ENCODE measurements around the gene CYB561. TPM values are rescaled to one million over a fixed set of nuclear protein-coding genes. Genes with fewer than 3 reads are reported as not detected.

Gene CYB561
- total and polyA plus RNA-seq, 3 experiments from 2014 or later = 14.3 to 42.7 (median 16.6) TPM

DNA sequence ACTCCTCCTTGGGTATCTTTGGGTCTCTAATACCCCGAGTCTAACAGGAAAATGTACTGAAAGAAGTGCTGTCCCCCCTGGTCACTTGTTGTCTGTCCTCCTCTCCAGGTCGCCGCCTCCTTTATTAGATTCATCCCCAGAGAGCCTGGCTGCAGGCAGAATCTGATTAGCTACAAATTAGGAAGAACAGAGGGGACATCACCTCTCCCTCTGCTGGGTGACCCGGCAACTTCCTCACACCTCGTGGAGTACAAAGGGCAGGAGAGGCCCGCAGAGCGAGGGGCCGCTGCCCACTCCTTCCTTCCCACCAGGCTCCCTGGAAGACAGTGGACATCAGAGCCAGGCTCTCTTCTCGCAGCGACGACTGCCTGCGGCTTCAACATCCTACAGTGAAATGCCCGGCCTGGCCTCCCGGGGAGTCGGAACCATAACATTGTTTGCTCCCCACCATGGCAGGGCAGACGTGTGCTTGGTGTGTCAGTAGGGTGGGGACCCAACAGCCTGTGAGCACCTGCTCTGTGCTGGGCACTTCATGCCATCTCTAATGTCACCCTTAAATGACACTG is 5.3 kb downstream of the CYB561 start:
- Histone ChIP-seq H3K36me3 (ENCODE audit: insufficient read depth, low read length) (no peaks in the 10 kb centered on the region), H3K27me3 (ENCODE audit: insufficient read depth, low read length, poor library complexity, severe bottlenecking) (no peaks in the 10 kb centered on the region), H3K4me1 (ENCODE audit: insufficient read depth, low read length) (peaks cover 33% of the 10 kb centered on the region), H3K27ac (ENCODE audit: low read depth, low read length) (no peak overlapping the region), H3K9me3 (ENCODE audit: low read length) (no peaks in the 10 kb centered on the region), H3K4me3 (ENCODE audit: low read length) (no peak overlapping the region)
- no peak for DNase-seq
- CTCF ChIA-PET = interaction anchor here (1.0 to 7.3 kb wide), 6 partner anchors 13 to 170 kb away, joined by 3 to 52 read pairs (median 11); partner anchors contain the start of gene ACE
- Mint-ChIP-seq H3K4me3 (peak overlapping the region; percentile 29 to 85 (median 84)), H3K9me3 (peaks cover 0 to 2% (median 0%) of the 10 kb centered on the region in 5 donors), H3K27me3 (peaks cover 0 to 4% of the 10 kb centered on the region in 2 donors), H3K4me1 (peaks cover 35 to 81% (median 45%) of the 10 kb centered on the region in 3 donors), H3K36me3 (peaks cover 0 to 20% (median 3%) of the 10 kb centered on the region in 3 donors), H3K27ac (peak overlapping the region; percentile 91 to 100 (median 96))
- POLR2A ChIA-PET = interaction anchor here (0.5 to 3.1 kb wide), 3 partner anchors 12 to 1011 kb away, joined by 3 to 17 read pairs (median 4); partner anchors contain the start of gene MAP3K3

DNA sequence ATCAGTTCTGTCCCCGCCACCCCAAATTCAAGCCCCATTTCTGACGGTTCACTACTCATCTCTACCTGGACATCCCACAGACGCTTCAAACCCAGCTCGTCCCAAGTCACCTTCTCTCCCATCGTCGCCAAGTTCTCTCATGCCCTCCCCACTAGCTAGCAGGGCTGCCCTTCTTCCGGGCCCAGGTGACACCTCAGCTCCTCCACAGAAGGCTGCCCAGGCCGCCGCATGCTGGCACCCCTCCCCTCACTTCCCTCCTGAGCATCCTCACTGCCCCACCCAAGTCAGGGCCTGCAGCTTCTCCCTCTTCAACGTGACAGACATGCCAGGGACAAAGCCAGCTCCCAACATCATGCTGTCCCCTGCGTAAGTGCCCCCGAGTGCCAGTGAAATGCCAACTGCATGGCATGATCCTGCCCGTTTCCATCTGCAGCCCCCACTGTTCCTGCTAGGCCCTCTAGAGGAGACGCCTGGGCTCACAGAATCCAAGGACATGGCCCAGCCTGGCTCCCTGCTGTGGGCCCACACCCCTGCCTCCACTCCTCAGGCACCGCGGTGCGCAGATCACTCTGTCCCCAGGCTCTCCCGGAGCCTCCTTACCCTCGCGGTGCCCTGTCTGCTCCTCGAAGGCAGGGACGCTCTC is 5.9 kb downstream of the CYB561 start:
- Histone ChIP-seq H3K9me3 (ENCODE audit: low read length) (no peaks in the 10 kb centered on the region), H3K27ac (ENCODE audit: low read depth, low read length) (peak overlapping the region; percentile 66), H3K27me3 (ENCODE audit: insufficient read depth, low read length, poor library complexity, severe bottlenecking) (no peaks in the 10 kb centered on the region), H3K4me3 (ENCODE audit: low read length) (peak overlapping the region; percentile 26), H3K4me1 (ENCODE audit: insufficient read depth, low read length) (peaks cover 38% of the 10 kb centered on the region), H3K36me3 (ENCODE audit: insufficient read depth, low read length) (no peaks in the 10 kb centered on the region)
- peak in 3 of 5 donors; percentile 27 to 62 (median 39) for DNase-seq
- Mint-ChIP-seq H3K4me1 (peaks cover 39 to 82% (median 49%) of the 10 kb centered on the region in 3 donors), H3K27ac (peak overlapping the region; percentile 91 to 100 (median 96)), H3K9me3 (peaks cover 0 to 2% (median 0%) of the 10 kb centered on the region in 5 donors), H3K27me3 (peaks cover 0 to 2% of the 10 kb centered on the region in 2 donors), H3K4me3 (peak overlapping the region; percentile 77 to 85 (median 84)), H3K36me3 (peaks cover 0 to 24% (median 3%) of the 10 kb centered on the region in 3 donors)
- ChIA-PET CTCF (interaction anchor here (0.8 to 7.3 kb wide), 9 partner anchors 10 to 171 kb away, joined by 3 to 52 read pairs (median 5); partner anchors contain the start of gene ACE), POLR2A (interaction anchor here (0.6 to 3.1 kb wide), 7 partner anchors 9 to 1067 kb away, joined by 3 to 17 read pairs (median 3); partner anchors contain the start of genes CEP95 and DCAF7)

DNA sequence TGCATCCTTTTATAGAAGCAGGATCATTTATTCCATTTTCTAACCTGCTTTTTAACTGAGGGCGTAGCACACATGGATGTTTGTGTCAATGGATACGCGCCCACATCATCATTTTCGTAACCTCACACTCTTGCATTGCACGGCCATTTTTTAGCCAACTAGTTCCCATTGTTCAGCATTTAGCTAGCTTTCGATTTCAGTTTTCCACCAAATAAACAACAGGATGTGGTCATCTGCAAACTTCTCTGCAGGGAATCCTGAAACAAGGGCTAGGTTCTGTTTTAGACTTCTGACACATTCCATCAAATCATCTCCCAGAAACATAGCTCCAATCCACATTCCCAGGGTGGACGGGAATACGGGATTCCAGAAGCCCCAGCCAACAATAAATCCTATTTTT is 6.4 kb downstream of the CYB561 start:
- H3K9me3 ChIP-seq (ENCODE audit: low read length) = no peaks in the 10 kb centered on the region
- Mint-ChIP-seq H3K4me1 (peaks cover 39 to 82% (median 48%) of the 10 kb centered on the region in 3 donors), H3K4me3 (peak overlapping the region; percentile 77 to 85 (median 84)), H3K9me3 (peaks cover 0 to 2% (median 0%) of the 10 kb centered on the region in 5 donors), H3K27ac (peak overlapping the region; percentile 91 to 100 (median 96)), H3K27me3 (no peaks in the 10 kb centered on the region), H3K36me3 (peaks cover 3 to 28% (median 6%) of the 10 kb centered on the region in 3 donors)
- peak in 1 of 5 donors; percentile 56 for DNase-seq
- ChIA-PET CTCF (interaction anchor here (0.8 to 7.3 kb wide), 8 partner anchors 10 to 172 kb away, joined by 3 to 52 read pairs (median 5); partner anchors contain the start of gene ACE), POLR2A (interaction anchor here (0.6 to 3.1 kb wide), 7 partner anchors 8 to 1067 kb away, joined by 3 to 17 read pairs (median 3); partner anchors contain the start of genes CEP95 and DCAF7)
- H3K4me3 ChIP-seq (ENCODE audit: low read length) = peak overlapping the region; percentile 26
- no peaks in the 10 kb centered on the region for H3K36me3 ChIP-seq (ENCODE audit: insufficient read depth, low read length)
- peak overlapping the region; percentile 66 for H3K27ac ChIP-seq (ENCODE audit: low read depth, low read length)
- H3K4me1 ChIP-seq (ENCODE audit: insufficient read depth, low read length) = peaks cover 38% of the 10 kb centered on the region
- H3K27me3 ChIP-seq (ENCODE audit: insufficient read depth, low read length, poor library complexity, severe bottlenecking) = no peaks in the 10 kb centered on the region

DNA sequence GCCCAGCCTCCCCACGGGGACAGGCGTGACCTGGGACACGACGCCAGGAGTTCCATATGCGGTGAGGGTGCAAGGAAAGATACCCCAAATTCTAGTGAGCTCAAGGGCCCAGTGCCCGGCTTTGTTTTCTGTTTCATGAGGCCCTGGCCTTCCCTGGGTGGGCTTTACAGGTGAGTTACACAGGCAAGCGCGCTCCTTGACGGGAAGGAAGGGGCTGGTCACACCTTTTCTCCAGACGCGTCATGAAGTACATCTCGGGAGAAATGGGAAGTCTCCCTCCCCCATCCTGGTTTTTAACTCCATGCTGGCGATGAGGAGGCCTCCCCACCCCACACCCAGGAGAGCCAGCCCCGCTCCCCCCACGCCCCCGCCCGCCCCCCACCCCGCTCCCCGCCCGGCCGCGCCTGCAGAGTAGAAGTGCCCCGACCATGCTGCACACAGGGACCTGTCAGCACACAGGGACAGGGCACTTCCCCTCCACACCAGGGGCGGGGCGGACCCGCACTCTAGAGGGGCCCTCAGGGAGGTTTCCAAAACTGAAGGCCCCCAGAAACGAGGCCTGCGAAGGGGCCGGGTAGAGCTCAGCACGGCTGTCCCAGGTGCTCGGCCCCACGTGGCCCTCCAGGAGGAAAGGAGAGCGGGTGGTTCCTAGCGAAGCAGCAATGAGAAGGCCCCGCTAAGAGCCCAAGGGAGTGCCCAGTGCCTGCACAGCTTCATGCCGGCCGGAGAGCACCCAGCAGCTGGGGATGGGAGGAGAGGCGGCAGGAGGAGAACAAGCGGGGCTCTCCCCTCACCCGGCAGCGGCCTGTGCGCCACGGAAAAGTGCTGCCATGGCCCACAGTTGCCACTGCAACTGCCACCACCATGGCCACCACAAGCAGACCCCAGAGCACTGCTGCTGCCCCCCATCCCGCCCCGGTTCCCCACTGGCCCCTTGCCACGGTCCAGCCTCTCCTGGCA is 7.7 kb downstream of the CYB561 start:
- CTCF ChIA-PET = interaction anchor here (0.7 to 7.3 kb wide), 5 partner anchors 9 to 173 kb away, joined by 3 to 52 read pairs (median 4); no protein-coding TSS in a partner anchor
- Histone ChIP-seq H3K9me3 (ENCODE audit: low read length) (no peaks in the 10 kb centered on the region), H3K4me3 (ENCODE audit: low read length) (no peak overlapping the region), H3K36me3 (ENCODE audit: insufficient read depth, low read length) (no peaks in the 10 kb centered on the region), H3K27me3 (ENCODE audit: insufficient read depth, low read length, poor library complexity, severe bottlenecking) (no peaks in the 10 kb centered on the region), H3K4me1 (ENCODE audit: insufficient read depth, low read length) (peaks cover 49% of the 10 kb centered on the region), H3K27ac (ENCODE audit: low read depth, low read length) (no peak overlapping the region)
- H3K27ac Mint-ChIP-seq = peak overlapping the region in 7 of 8 donors; percentile 35 to 99 (median 95)
- no peak for DNase-seq
- H3K4me1 Mint-ChIP-seq = peaks cover 35 to 87% (median 50%) of the 10 kb centered on the region in 3 donors
- POLR2A ChIA-PET = interaction anchor here (1.0 to 3.1 kb wide), 2 partner anchors 9 to 10 kb away, joined by 3 to 17 read pairs; no protein-coding TSS in a partner anchor
- peaks cover 0 to 2% (median 0%) of the 10 kb centered on the region in 5 donors for H3K9me3 Mint-ChIP-seq
- no peaks in the 10 kb centered on the region for H3K27me3 Mint-ChIP-seq
- peak overlapping the region in 3 of 7 donors; percentile 19 to 61 (median 34) for H3K4me3 Mint-ChIP-seq
- H3K36me3 Mint-ChIP-seq = peaks cover 5 to 36% (median 7%) of the 10 kb centered on the region in 3 donors

DNA sequence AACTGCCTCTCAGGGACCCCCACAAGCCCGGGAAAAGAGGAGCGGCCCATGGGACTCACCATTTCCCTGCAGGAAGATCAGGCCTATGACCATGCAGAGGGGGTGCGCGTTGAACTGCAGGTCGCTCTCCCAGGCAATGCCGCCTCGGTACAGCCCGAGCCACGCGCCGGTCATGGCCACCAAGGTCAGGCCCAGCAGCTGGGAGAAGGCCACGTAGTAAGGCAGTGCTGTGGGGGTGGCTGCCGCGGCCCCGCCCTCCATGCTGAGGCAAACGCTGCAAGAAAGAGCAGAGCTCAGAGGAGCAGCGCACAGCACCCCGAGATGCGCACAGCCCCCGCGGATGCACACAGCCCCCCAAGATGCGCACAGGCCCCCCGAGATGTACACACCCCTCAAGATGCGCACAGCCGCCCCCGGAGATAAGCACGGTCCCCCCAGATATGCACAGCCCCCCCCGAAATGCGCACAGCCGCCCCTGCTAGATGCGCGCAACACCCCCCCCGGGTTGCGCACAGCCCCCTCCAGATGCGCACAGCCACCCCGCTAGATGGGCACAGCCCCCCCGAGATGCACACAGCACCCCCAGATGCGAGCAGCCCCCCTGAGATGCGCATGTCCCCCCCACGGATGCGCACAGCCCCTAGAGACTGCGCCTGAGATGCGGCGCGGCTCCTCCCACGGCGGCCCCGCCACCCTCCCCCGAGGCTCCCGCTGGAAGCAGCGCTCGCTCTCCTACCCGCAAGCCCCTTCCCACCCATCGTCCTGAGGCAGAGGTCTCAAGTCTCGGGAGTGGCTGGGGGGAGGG is 8.6 kb downstream of the CYB561 start:
- no peak overlapping the region for H3K4me3 ChIP-seq (ENCODE audit: low read length)
- POLR2A ChIA-PET = no interaction called here
- CTCF ChIA-PET = interaction anchor here (0.7 to 1.6 kb wide), 2 partner anchors 9 to 12 kb away, joined by 3 to 4 read pairs; no protein-coding TSS in a partner anchor
- H3K36me3 ChIP-seq (ENCODE audit: insufficient read depth, low read length) = no peaks in the 10 kb centered on the region
- peaks cover 49% of the 10 kb centered on the region for H3K4me1 ChIP-seq (ENCODE audit: insufficient read depth, low read length)
- Mint-ChIP-seq H3K4me1 (peaks cover 44 to 88% (median 51%) of the 10 kb centered on the region in 3 donors), H3K9me3 (peaks cover 0 to 2% (median 0%) of the 10 kb centered on the region in 5 donors), H3K27ac (peak overlapping the region in 6 of 8 donors; percentile 39 to 93 (median 74)), H3K36me3 (peaks cover 5 to 44% (median 9%) of the 10 kb centered on the region in 3 donors), H3K27me3 (no peaks in the 10 kb centered on the region), H3K4me3 (peak overlapping the region in 3 of 7 donors; percentile 19 to 59 (median 47))
- no peaks in the 10 kb centered on the region for H3K9me3 ChIP-seq (ENCODE audit: low read length)
- DNase-seq = no peak
- no peaks in the 10 kb centered on the region for H3K27me3 ChIP-seq (ENCODE audit: insufficient read depth, low read length, poor library complexity, severe bottlenecking)
- peak overlapping the region; percentile 59 for H3K27ac ChIP-seq (ENCODE audit: low read depth, low read length)

DNA sequence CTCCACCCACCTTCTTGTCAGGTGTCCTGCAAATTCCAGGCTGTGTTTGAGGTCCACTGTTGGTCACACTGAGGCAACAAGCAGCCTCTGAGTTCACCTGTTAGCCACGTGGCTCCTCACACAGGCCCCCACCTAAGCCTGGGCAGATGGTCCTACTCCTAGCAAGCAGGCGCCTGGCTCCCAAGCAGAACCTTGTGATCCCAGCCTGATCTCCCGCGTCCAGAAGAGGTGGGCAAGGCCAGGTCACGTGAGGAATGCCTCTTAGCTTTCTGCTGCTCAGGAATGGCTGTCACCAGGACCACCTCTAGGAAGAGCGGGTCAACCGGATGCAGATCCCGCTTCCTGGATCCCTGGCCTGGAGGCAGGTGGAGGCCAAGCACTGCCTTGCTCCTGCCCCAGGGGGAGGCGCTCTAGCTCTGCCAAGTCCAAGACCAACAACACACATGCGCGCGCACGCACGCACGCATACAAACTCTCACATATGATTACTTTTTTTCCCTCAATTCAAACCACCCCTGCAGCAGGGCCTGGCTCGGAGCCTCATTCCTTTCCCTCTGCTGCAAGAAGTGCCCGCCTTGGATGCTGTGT is 9.5 kb downstream of the CYB561 start:
- Histone ChIP-seq H3K27me3 (ENCODE audit: insufficient read depth, low read length, poor library complexity, severe bottlenecking) (no peaks in the 10 kb centered on the region), H3K4me3 (ENCODE audit: low read length) (no peak overlapping the region), H3K4me1 (ENCODE audit: insufficient read depth, low read length) (peaks cover 49% of the 10 kb centered on the region), H3K36me3 (ENCODE audit: insufficient read depth, low read length) (no peaks in the 10 kb centered on the region), H3K9me3 (ENCODE audit: low read length) (no peaks in the 10 kb centered on the region), H3K27ac (ENCODE audit: low read depth, low read length) (peak overlapping the region; percentile 59)
- H3K4me1 Mint-ChIP-seq = peaks cover 44 to 85% (median 49%) of the 10 kb centered on the region in 3 donors
- DNase-seq = no peak
- peak overlapping the region in 2 of 7 donors; percentile 8 to 36 for H3K4me3 Mint-ChIP-seq
- H3K27ac Mint-ChIP-seq = peak overlapping the region in 6 of 8 donors; percentile 39 to 93 (median 62)
- ChIA-PET POLR2A (interaction anchor here (0.9 kb wide), 1 partner anchor 8 kb away, joined by 3 read pairs; no protein-coding TSS in a partner anchor), CTCF (interaction anchor here (0.7 to 3.8 kb wide), 4 partner anchors 10 to 179 kb away, joined by 3 to 45 read pairs (median 22); partner anchors contain the start of gene ACE)
- H3K27me3 Mint-ChIP-seq = no peaks in the 10 kb centered on the region
- peaks cover 5 to 53% (median 12%) of the 10 kb centered on the region in 3 donors for H3K36me3 Mint-ChIP-seq
- H3K9me3 Mint-ChIP-seq = peaks cover 0 to 2% (median 0%) of the 10 kb centered on the region in 5 donors
